Right lobe of liver (tissue), 6 donors: ENCODE results near the gene C5orf58. TPM values are rescaled to one million over a fixed set of nuclear protein-coding genes. Genes with fewer than 3 reads are reported as not detected.

Experiments
- ATAC-seq, 4 donors: fragments of 200-7000 bp; cut with Tn5 transposase; one replicate each; pipeline ENCODE4 v1.9.1; 2020; ENCODE audit warnings: mild to moderate bottlenecking in 4 of 4, moderate library complexity in 4 of 4
- DNase-seq, 3 donors: peaks; one replicate each; pipeline ENCODE4 v3.0.0-alpha.2; 2020
- H3K27ac ChIP-seq, 3 donors: fragments of 200-600 bp; one replicate each; pipeline ENCODE4 v1.8.0; 2022
- H3K27me3 ChIP-seq, 2 donors: fragments of 200-600 bp; one replicate each; pipeline ENCODE4 v1.8.0; 2022
- H3K36me3 ChIP-seq, 4 donors: fragments of 200-600 bp; sonication (generic) in 1 of 4; one replicate each; pipeline versions ENCODE4 v1.5.1 to v1.8.0; 2017 to 2022; ENCODE audit warnings: control low read depth in 1 of 4
- H3K4me1 ChIP-seq, 4 donors: fragments of 200-600 bp; sonication (generic) in 1 of 4; one replicate each; pipeline versions ENCODE4 v1.5.1 to v1.8.0; 2017 to 2022; ENCODE audit warnings: control low read depth in 1 of 4
- H3K4me3 ChIP-seq, 3 donors: fragments of 200-600 bp; one replicate each; pipeline ENCODE4 v1.8.0; 2022
- H3K9me3 ChIP-seq, 4 donors: fragments of 200-600 bp; sonication (generic) in 1 of 4; one replicate each; pipeline versions ENCODE4 v1.5.1 to v1.8.0; 2017 to 2022; ENCODE audit warnings: control low read depth in 1 of 4
- POLR2A ChIP-seq: fragments of 450-650 bp; IDR thresholded peaks from one replicate; pipeline ENCODE4 v1.6.1; 2017; ENCODE audit warnings: antibody characterized with exemption, mild to moderate bottlenecking
- WGBS: methylation state at CpG from one replicate; pipeline ENCODE4 v1.1.6; 2018; ENCODE audit warnings: low coverage, low lambda C conversion rate; ENCODE audit not compliant: insufficient coverage; ENCODE audit errors: missing lambda C conversion rate; 5-methylcytosine and 5-hydroxymethylcytosine counted together
- intact Hi-C, 2 donors: fragments of 100-400 bp; cut with DNase I; formaldehyde crosslinking; loops; one replicate each; pipeline versions ENCODE4 v1.11.2 to v1.14.1; 2022
- total RNA-seq, 6 experiments: library from RNA; depleted of rRNA in 2 of 6; stranded (reverse); fragments of >200 nt in 2 of 6; fragmentation: NEBNext Ultra II Directional in 3 of 6; extraction: Animal tissue kit (Norgen Biotek cat#: 25700) in 3 of 6; gene quantifications; one replicate each; pipeline versions ENCODE4 v1.1.0 to v1.2.4, GENCODE V29; 2016 to 2023
- TF ChIP-seq, protein P1 (sequence below), 4 donors: fragments of 200-600 bp in 3 of 4; fragments of 450-650 bp in 1 of 4; IDR thresholded peaks; one replicate each; pipeline versions ENCODE4 v1.5.1 to v1.8.0; 2016 to 2022; ENCODE audit warnings: antibody characterized with exemption in 4 of 4, mild to moderate bottlenecking in 2 of 4
- donor health status: DM: no; HTN: yes; CAD: no.
- donor health status: DM: no; HTN: no; CAD: no.
- donor health status: DM: no; HTN: no; CAD: no.
- donor health status: DM: no; HTN: yes; CAD: no.
- donor health status: DM: no; HTN: yes; CAD: no.

C5orf58 gene
- total RNA-seq, 6 experiments from 2014 or later: not detected

GRCh38 chr5:170200876-170201275, 31.9 kb upstream of the C5orf58 start:
- no peak for DNase-seq
- Histone ChIP-seq H3K4me1 (no peaks in the 10 kb centered on the region), H3K36me3 (no peaks in the 10 kb centered on the region), H3K27me3 (no peaks in the 10 kb centered on the region), H3K4me3 (no peak overlapping the region), H3K27ac (no peak overlapping the region), H3K9me3 (no peaks in the 10 kb centered on the region)
- intact Hi-C loops: no loop called here
- no CpG with 5 or more reads among the region's 1 CpG for WGBS
- TF ChIP-seq, protein P1, sequence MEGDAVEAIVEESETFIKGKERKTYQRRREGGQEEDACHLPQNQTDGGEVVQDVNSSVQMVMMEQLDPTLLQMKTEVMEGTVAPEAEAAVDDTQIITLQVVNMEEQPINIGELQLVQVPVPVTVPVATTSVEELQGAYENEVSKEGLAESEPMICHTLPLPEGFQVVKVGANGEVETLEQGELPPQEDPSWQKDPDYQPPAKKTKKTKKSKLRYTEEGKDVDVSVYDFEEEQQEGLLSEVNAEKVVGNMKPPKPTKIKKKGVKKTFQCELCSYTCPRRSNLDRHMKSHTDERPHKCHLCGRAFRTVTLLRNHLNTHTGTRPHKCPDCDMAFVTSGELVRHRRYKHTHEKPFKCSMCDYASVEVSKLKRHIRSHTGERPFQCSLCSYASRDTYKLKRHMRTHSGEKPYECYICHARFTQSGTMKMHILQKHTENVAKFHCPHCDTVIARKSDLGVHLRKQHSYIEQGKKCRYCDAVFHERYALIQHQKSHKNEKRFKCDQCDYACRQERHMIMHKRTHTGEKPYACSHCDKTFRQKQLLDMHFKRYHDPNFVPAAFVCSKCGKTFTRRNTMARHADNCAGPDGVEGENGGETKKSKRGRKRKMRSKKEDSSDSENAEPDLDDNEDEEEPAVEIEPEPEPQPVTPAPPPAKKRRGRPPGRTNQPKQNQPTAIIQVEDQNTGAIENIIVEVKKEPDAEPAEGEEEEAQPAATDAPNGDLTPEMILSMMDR (IDR thresholded peaks at IDR 0.05): no peak
- no peak for TF ChIP-seq POLR2A
- ATAC-seq: no peak

DNA sequence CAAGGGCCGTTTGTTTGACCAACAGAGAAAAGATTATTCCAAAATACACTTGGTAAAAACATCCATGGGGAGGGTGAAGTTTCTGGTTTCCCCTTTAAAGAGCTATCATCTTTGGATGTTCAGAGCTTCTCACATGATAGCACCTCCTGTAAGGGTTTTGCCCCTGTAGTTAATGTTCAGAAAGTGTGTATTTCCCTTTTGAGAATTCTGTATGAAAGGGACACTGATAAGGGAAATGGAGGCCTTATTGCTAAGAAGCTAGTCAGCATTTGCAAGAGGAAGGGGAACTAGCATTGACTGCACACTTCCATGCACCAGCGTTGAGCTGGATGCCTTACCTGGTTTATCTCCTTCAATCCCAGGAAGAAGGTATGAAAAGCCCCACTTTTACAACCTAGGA, 31.5 kb upstream of the C5orf58 start:
- DNase-seq: no peak
- Histone ChIP-seq H3K4me3 (no peak overlapping the region), H3K27me3 (no peaks in the 10 kb centered on the region), H3K36me3 (no peaks in the 10 kb centered on the region), H3K27ac (no peak overlapping the region), H3K9me3 (no peaks in the 10 kb centered on the region), H3K4me1 (no peaks in the 10 kb centered on the region)
- TF ChIP-seq, protein P1 (IDR thresholded peaks at IDR 0.05): no peak
- no peak for TF ChIP-seq POLR2A
- intact Hi-C loops: no loop called here
- no peak for ATAC-seq
- 38% methylated on average over 2 of the region's 2 CpGs for WGBS

- Histone ChIP-seq H3K27ac (no peak overlapping the region), H3K4me1 (no peaks in the 10 kb centered on the region), H3K27me3 (no peaks in the 10 kb centered on the region), H3K36me3 (no peaks in the 10 kb centered on the region), H3K4me3 (no peak overlapping the region), H3K9me3 (no peaks in the 10 kb centered on the region)
- no peak for DNase-seq
- intact Hi-C loops: no loop called here
- no peak for TF ChIP-seq POLR2A
- TF ChIP-seq, protein P1 (IDR thresholded peaks at IDR 0.05): no peak
- WGBS: 54% methylated on average over 2 of the region's 2 CpGs
- ATAC-seq: no peak
These were observed 30.7 kb upstream of the C5orf58 start for GRCh38 chr5:170202117-170202516.

DNA sequence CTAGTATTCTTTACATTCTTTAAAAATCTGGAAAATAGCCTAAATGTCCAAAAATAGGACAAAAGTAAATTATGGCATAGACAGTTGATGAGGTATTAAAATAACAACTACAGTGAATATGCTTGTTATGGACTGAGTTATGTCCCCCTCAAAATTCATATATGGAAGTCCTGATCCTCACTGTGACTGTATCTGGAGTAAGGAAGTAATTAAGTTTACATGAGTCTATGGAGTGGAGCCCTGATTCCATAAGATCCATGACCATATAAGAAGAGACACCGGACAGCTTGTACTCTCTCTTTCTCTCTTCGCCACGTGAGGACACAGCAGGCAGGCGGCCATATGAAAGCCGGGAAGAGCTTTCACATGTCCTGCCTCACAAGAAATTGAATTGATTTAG, 28.6 kb upstream of the C5orf58 start:
- no peaks in the 10 kb centered on the region for H3K36me3 ChIP-seq
- no peaks in the 10 kb centered on the region for H3K9me3 ChIP-seq
- intact Hi-C loops: no loop called here
- 78% methylated on average over 5 of the region's 5 CpGs for WGBS
- DNase-seq (no peak), ATAC-seq (no peak)
- no peaks in the 10 kb centered on the region for H3K27me3 ChIP-seq
- TF ChIP-seq POLR2A: no peak
- TF ChIP-seq, protein P1 (IDR thresholded peaks at IDR 0.05): no peak
- no peaks in the 10 kb centered on the region for H3K4me1 ChIP-seq
- H3K4me3 ChIP-seq: no peak overlapping the region
- no peak overlapping the region for H3K27ac ChIP-seq

GRCh38 chr5:170206216-170206615, 26.6 kb upstream of the C5orf58 start:
- intact Hi-C loops: no loop called here
- H3K4me1 ChIP-seq: no peaks in the 10 kb centered on the region
- no peaks in the 10 kb centered on the region for H3K9me3 ChIP-seq
- no peak for TF ChIP-seq POLR2A
- TF ChIP-seq, protein P1 (IDR thresholded peaks at IDR 0.05): no peak
- WGBS: 43% methylated on average over 3 of the region's 3 CpGs
- ATAC-seq: no peak
- no peak overlapping the region for H3K4me3 ChIP-seq
- H3K36me3 ChIP-seq: no peaks in the 10 kb centered on the region
- peaks cover 0 to 4% of the 10 kb centered on the region in 2 donors for H3K27me3 ChIP-seq
- H3K27ac ChIP-seq: no peak overlapping the region
- no peak for DNase-seq
